Measurements from ENCODE around the gene IRAK2. TPM values are rescaled to one million over a fixed set of nuclear protein-coding genes. Genes with fewer than 3 reads are reported as not detected.
A peak's percentile ranks its signal among the peaks of the same experiment; 100 is the strongest.
"Not testable (repeated sequence)": the region's sequence is repeated elsewhere in the genome, so short reads cannot be mapped to it uniquely, and the experiment has no call there.

IRAK2 gene
- total RNA-seq, 4 donors from 2014 or later = 1.5 to 10.8 (median 4.7) TPM

DNA sequence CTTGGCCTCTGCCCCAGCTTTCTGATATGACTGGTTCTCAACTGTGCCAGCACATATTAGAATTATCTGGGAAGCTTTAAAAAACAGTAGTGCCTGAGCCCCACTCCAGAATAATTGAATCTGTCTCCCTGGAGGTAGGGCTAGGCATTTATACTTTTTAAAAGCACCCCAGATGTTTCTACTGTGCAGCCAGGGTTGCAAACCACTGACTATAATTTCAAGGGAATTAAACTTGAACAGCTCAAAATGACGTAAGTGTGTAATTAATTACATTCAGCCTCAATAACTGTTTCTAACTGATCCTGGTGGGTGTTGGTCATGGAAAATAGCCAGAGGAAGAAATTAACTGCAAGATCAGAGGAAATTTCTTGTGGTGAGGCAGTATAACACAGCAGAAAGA is 4.4 kb upstream of the IRAK2 start:
- no peak overlapping the region for H3K27ac ChIP-seq
- no peak for TF ChIP-seq POLR2A (IDR thresholded peaks at IDR 0.05)
- TF ChIP-seq, protein P1, sequence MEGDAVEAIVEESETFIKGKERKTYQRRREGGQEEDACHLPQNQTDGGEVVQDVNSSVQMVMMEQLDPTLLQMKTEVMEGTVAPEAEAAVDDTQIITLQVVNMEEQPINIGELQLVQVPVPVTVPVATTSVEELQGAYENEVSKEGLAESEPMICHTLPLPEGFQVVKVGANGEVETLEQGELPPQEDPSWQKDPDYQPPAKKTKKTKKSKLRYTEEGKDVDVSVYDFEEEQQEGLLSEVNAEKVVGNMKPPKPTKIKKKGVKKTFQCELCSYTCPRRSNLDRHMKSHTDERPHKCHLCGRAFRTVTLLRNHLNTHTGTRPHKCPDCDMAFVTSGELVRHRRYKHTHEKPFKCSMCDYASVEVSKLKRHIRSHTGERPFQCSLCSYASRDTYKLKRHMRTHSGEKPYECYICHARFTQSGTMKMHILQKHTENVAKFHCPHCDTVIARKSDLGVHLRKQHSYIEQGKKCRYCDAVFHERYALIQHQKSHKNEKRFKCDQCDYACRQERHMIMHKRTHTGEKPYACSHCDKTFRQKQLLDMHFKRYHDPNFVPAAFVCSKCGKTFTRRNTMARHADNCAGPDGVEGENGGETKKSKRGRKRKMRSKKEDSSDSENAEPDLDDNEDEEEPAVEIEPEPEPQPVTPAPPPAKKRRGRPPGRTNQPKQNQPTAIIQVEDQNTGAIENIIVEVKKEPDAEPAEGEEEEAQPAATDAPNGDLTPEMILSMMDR (IDR thresholded peaks at IDR 0.05) = no peak
- no peak for TF ChIP-seq EP300 (IDR thresholded peaks at IDR 0.05)
- no peak for DNase-seq (ENCODE audit: low spot score in 2 of 2)
- no peaks in the 10 kb centered on the region for H3K36me3 ChIP-seq
- H3K9me3 ChIP-seq = no peaks in the 10 kb centered on the region
- no peak overlapping the region for H3K4me3 ChIP-seq
- 27% methylated on average over 1 of the region's 1 CpG for WGBS, 2 donors
- peaks cover 0 to 23% (median 2%) of the 10 kb centered on the region in 4 donors for H3K4me1 ChIP-seq
- H3K27me3 ChIP-seq = no peaks in the 10 kb centered on the region

DNA sequence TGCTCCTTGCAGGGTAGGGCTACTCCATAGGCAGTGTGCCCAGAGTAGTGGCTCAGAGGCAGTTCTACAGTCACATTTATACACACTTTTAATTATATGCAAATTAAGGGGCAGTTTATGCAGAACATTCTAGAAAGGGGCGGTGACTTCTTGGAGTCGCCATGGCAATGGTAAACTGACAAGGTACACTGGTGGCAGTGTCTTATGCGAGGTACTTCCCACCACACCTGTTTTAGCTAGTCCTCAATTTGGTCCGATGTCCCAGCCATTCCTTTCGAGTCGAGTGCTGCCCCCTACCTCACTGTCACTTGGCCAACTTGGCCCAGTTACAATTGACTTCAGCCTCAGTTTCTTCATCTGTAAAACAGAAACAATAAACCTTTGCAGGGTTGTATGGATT is 3.8 kb upstream of the IRAK2 start:
- no peak overlapping the region for H3K27ac ChIP-seq
- DNase-seq (ENCODE audit: low spot score in 2 of 2) = no peak
- H3K4me1 ChIP-seq = peaks cover 0 to 27% (median 3%) of the 10 kb centered on the region in 4 donors
- no peak for TF ChIP-seq POLR2A (IDR thresholded peaks at IDR 0.05)
- TF ChIP-seq, protein P1 (IDR thresholded peaks at IDR 0.05) = no peak
- TF ChIP-seq EP300 (IDR thresholded peaks at IDR 0.05) = no peak
- no peaks in the 10 kb centered on the region for H3K9me3 ChIP-seq
- 69 to 75% methylated on average over 6 of the region's 6 CpGs for WGBS, 2 donors
- H3K36me3 ChIP-seq = no peaks in the 10 kb centered on the region
- H3K4me3 ChIP-seq = no peak overlapping the region
- no peaks in the 10 kb centered on the region for H3K27me3 ChIP-seq

DNA sequence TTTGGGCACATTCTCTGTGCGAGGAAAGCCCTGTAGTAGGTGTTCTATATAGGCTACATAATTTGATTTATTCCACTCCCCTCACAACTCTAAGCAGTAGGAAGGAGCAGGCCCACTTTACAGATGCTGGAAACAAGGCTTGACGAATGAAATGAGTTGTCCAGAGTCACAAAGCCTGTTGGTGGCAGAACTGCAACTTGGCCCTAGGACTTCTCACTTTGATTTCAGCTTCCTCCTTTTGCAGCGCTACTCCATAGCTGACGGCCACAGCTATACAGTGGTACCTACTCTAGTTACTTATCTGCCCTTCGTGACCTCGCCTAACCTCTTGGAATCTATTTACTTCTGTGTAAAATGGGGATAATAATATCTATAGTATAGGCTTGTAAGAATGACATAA is 2.5 kb upstream of the IRAK2 start:
- 84 to 90% methylated on average over 6 of the region's 6 CpGs for WGBS, 2 donors
- TF ChIP-seq, protein P1 (IDR thresholded peaks at IDR 0.05) = no peak
- TF ChIP-seq POLR2A (IDR thresholded peaks at IDR 0.05) = no peak
- no peak for TF ChIP-seq EP300 (IDR thresholded peaks at IDR 0.05)

DNA sequence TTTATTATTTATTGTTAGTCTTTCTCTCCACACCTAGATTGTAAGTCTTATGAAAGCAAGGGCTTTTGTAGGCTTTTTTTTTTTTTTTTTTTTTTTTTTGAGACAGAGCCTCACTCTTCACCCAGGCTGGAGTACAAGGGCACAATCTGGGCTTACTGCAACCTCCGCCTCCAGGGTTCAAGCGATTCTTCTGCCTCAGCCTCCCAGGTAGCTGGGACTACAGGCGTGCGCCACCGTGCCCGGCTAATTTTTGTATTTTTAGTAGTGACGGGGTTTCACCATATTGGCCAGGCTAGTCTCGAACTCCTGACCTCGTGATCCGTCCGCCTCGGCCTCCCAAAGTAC is 546 bp upstream of the IRAK2 start:
- not testable (repeated sequence) for H3K27me3 ChIP-seq; DNase-seq (ENCODE audit: low spot score in 2 of 2)
- H3K4me1 ChIP-seq = peaks cover 0 to 35% (median 3%) of the 10 kb centered on the region in 4 donors
- peak overlapping the region in 3 of 4 donors; percentile 73 to 99 (median 95) for H3K4me3 ChIP-seq
- H3K27ac ChIP-seq = peak overlapping the region in 2 of 4 donors; percentile 87 to 88
- peaks cover 0 to 11% (median 0%) of the 10 kb centered on the region in 3 donors for H3K36me3 ChIP-seq
- 71 to 74% methylated on average over 12 of the region's 12 CpGs for WGBS, 2 donors
- peaks cover 0 to 11% (median 2%) of the 10 kb centered on the region in 4 donors for H3K9me3 ChIP-seq

More for the DNA sequence above, 2.5 kb upstream of the IRAK2 start:
- H3K36me3 ChIP-seq = no peaks in the 10 kb centered on the region
- no peak overlapping the region for H3K4me3 ChIP-seq
- H3K4me1 ChIP-seq = peaks cover 0 to 35% (median 3%) of the 10 kb centered on the region in 4 donors
- DNase-seq (ENCODE audit: low spot score in 2 of 2) = no peak
- no peak overlapping the region for H3K27ac ChIP-seq
- no peaks in the 10 kb centered on the region for H3K9me3 ChIP-seq
- H3K27me3 ChIP-seq = no peaks in the 10 kb centered on the region

DNA sequence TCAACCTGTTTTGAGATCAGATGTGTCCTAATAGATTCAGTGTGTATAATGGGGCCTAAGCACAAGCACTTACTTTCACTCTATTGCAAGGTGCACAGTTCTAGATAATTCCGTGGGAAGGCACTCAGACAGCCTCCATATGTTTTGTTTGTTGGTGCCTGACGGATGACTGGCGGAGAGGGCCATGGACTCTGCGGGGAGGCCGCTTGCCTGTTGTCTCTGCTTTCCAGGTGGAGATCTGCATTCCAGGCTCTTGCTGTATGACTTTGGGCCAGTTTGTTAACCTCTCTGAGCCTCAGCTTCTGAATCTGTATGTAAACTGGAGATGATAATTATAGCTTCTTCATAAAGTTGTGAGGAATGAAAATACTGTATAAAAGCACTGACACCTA is 1.5 kb downstream of the IRAK2 start:
- H3K27me3 ChIP-seq = no peaks in the 10 kb centered on the region
- no peak overlapping the region for H3K4me3 ChIP-seq
- H3K27ac ChIP-seq = peak overlapping the region in 1 of 4 donors; percentile 29
- TF ChIP-seq, protein P1 (IDR thresholded peaks at IDR 0.05) = no peak
- no peak for TF ChIP-seq EP300 (IDR thresholded peaks at IDR 0.05)
- no peak for TF ChIP-seq POLR2A (IDR thresholded peaks at IDR 0.05)
- peaks cover 0 to 15% (median 0%) of the 10 kb centered on the region in 3 donors for H3K36me3 ChIP-seq
- no peak for DNase-seq (ENCODE audit: low spot score in 2 of 2)
- H3K9me3 ChIP-seq = peaks cover 0 to 11% (median 2%) of the 10 kb centered on the region in 4 donors
- peaks cover 0 to 20% (median 3%) of the 10 kb centered on the region in 4 donors for H3K4me1 ChIP-seq
- 83 to 86% methylated on average over 5 of the region's 5 CpGs for WGBS, 2 donors
